Esophagus squamous epithelium (tissue), 5 donors: ENCODE measurements around the gene ADGRA3. TPM values are rescaled to one million over a fixed set of nuclear protein-coding genes. Genes with fewer than 3 reads are reported as not detected.

Source experiments
- DNase-seq: peaks from one replicate; lab custom pipeline; 2025; lab: John Stamatoyannopoulos, UW
- H3K27ac ChIP-seq, 4 donors: fragments of 200-600 bp; sonication (generic); one replicate each; pipeline ENCODE4 v1.5.1; 2016 to 2019; ENCODE audit warnings: mild to moderate bottlenecking in 1 of 4
- H3K27me3 ChIP-seq, 4 donors: fragments of 200-600 bp; sonication (generic); 1 replicate in 3 of 4; 2 replicates in 1 of 4; pipeline versions ENCODE4 v1.5.1 to v1.6.0; 2017 to 2021; ENCODE audit warnings: antibody characterized with exemption in 1 of 4
- H3K36me3 ChIP-seq, 3 donors: fragments of 200-600 bp; sonication (generic); one replicate each; pipeline ENCODE4 v1.5.1; 2016 to 2019
- H3K4me1 ChIP-seq, 3 donors: fragments of 200-600 bp; sonication (generic); one replicate each; pipeline ENCODE4 v1.5.1; 2017 to 2019
- H3K4me3 ChIP-seq, 4 donors: fragments of 200-600 bp; sonication (generic); 1 replicate in 3 of 4; 2 replicates in 1 of 4; pipeline ENCODE4 v1.5.1; 2016 to 2019; ENCODE audit warnings: mild to moderate bottlenecking in 2 of 4, moderate library complexity in 1 of 4
- H3K9me3 ChIP-seq, 3 donors: fragments of 200-600 bp; sonication (generic); one replicate each; pipeline ENCODE4 v1.5.1; 2016 to 2019
- CTCF ChIP-seq, 6 experiments: fragments of 450-650 bp in 4 of 6; fragments of 200-600 bp in 2 of 6; sonication (generic) in 2 of 6; IDR thresholded peaks; one replicate each; pipeline ENCODE4 v1.5.1; 2016 to 2019; ENCODE audit warnings: antibody characterized with exemption in 6 of 6, mild to moderate bottlenecking in 4 of 6, moderate library complexity in 4 of 6
- POLR2A ChIP-seq, 4 donors: fragments of 450-650 bp; IDR thresholded peaks; one replicate each; pipeline ENCODE4 v1.6.1; 2017; ENCODE audit warnings: antibody characterized with exemption in 4 of 4, mild to moderate bottlenecking in 4 of 4, moderate library complexity in 3 of 4
- WGBS, 2 donors: methylation state at CpG; one replicate each; pipeline ENCODE4 v1.1.5; 2018; 5-methylcytosine and 5-hydroxymethylcytosine counted together
- intact Hi-C: fragments of 100-400 bp; cut with DNase I; formaldehyde crosslinking; loops from one replicate; pipeline ENCODE4 v1.15.0; 2022
- total RNA-seq, 4 donors: library from RNA; depleted of rRNA; stranded (reverse); fragments of >200 nt; gene quantifications; one replicate each; pipeline ENCODE4 v1.1.0, GENCODE V29; 2016
- donor health status: DM: yes; HTN: yes; CAD: no.

The ADGRA3 gene
- total RNA-seq, 4 donors from 2014 or later: 5.4 to 20.4 (median 12.9) TPM

- no peak for DNase-seq
- TF ChIP-seq POLR2A (IDR thresholded peaks at IDR 0.05) (no peak), CTCF (IDR thresholded peaks at IDR 0.05) (no peak)
- WGBS, 2 donors: 68 to 92% methylated on average over 1 of the region's 1 CpG
- no peaks in the 10 kb centered on the region for H3K36me3 ChIP-seq
- H3K4me1 ChIP-seq: peaks cover 0 to 12% (median 0%) of the 10 kb centered on the region in 3 donors
- intact Hi-C loops: no loop called here
- H3K27ac ChIP-seq: no peak overlapping the region
- H3K27me3 ChIP-seq: peaks cover 0 to 20% (median 0%) of the 10 kb centered on the region in 4 donors
- H3K4me3 ChIP-seq: no peak overlapping the region
- H3K9me3 ChIP-seq: peaks cover 0 to 15% (median 4%) of the 10 kb centered on the region in 3 donors
These were observed 18.5 kb upstream of the ADGRA3 start for GRCh38 chr4:22534374-22534773.

DNA sequence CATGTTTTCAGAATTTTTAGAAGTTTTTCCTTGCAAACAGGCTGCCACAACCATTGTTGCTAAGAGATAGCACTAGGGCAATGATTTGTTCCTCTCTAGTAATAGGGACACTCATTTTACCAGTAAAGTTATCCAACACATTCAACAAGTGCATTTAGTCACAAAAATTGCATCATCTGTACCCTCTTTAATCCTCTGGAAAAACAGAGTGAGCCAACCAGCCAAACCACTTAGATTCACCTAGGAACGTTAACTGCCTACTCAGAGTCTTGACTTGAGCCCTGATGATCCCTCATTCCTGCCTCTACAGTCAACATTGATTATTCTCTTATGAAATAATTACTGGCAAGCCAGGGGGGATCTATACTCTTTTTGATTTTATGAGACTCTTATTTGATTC lies 17.0 kb upstream of the ADGRA3 start:
- TF ChIP-seq POLR2A (IDR thresholded peaks at IDR 0.05) (no peak), CTCF (IDR thresholded peaks at IDR 0.05) (no peak)
- DNase-seq: no peak
- Histone ChIP-seq H3K27ac (no peak overlapping the region), H3K27me3 (peaks cover 0 to 18% (median 0%) of the 10 kb centered on the region in 4 donors), H3K4me3 (no peak overlapping the region), H3K4me1 (peaks cover 0 to 12% (median 0%) of the 10 kb centered on the region in 3 donors), H3K36me3 (no peaks in the 10 kb centered on the region), H3K9me3 (peaks cover 0 to 15% (median 4%) of the 10 kb centered on the region in 3 donors)
- intact Hi-C loops: no loop called here
- WGBS, 2 donors: 37 to 50% methylated on average over 1 of the region's 1 CpG

DNA sequence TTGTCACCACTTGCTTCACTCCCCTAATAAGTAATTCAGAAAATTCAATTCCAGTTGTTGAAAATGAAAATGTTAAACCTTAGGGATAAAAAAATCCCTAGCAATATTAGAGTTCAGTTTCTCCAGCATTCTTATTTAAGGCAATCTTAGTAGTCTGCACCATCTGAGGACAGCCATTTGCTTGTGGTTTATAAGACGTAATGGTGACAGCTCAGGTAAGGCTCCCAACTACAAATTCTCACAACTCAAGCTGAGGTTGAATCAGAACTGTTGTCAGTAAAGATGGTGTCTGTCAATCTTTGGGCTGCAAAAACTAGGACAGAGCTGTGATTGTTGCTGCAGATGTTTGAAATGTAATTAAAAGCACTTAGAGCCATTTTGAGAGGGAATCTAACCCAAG lies 16.3 kb upstream of the ADGRA3 start:
- no peak for DNase-seq
- WGBS, 2 donors: 77 to 85% methylated on average over 1 of the region's 1 CpG
- no peak overlapping the region for H3K4me3 ChIP-seq
- no peaks in the 10 kb centered on the region for H3K36me3 ChIP-seq
- peaks cover 0 to 18% (median 0%) of the 10 kb centered on the region in 4 donors for H3K27me3 ChIP-seq
- peaks cover 0 to 15% (median 4%) of the 10 kb centered on the region in 3 donors for H3K9me3 ChIP-seq
- intact Hi-C loops: no loop called here
- H3K27ac ChIP-seq: no peak overlapping the region
- peaks cover 0 to 12% (median 0%) of the 10 kb centered on the region in 3 donors for H3K4me1 ChIP-seq
- TF ChIP-seq CTCF (IDR thresholded peaks at IDR 0.05) (no peak), POLR2A (IDR thresholded peaks at IDR 0.05) (no peak)

DNA sequence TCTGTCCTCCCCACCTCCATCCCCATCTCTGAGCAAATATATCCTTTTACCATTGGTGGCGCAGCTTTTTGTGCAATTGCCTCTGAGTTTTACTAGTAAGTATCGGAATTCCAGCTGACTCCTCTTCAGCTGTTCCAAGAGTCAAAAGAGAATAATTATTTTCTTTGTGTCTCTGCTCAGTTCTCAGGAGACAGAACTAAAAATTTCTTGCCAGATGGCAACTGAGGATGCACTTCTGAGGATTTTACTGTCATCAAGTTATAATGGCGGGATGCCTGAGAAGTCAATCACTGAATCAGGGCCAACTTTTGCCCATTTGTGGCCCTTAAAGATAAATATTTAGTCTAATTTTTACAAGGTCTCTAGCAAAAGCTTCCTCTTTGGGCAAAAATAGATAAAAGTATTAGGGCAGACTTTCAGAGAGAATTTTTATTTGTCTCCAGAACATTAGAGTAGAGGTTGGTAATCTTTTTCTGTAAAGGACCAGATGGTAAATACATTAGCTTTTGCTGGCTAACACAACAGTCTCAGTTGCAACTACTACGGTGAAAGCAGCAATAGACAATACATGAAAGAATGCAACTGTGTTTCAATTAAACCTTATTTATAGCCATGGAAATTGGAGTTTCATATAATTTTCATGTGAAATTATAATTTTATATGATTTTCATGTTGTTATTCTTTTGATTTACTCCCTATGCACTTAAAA lies 15.6 kb upstream of the ADGRA3 start:
- Histone ChIP-seq H3K27me3 (peaks cover 0 to 14% (median 0%) of the 10 kb centered on the region in 4 donors), H3K4me3 (no peak overlapping the region), H3K27ac (no peak overlapping the region), H3K9me3 (peaks cover 0 to 15% (median 4%) of the 10 kb centered on the region in 3 donors), H3K4me1 (peaks cover 0 to 12% (median 0%) of the 10 kb centered on the region in 3 donors), H3K36me3 (no peaks in the 10 kb centered on the region)
- intact Hi-C loops: no loop called here
- 53 to 60% methylated on average over 4 of the region's 4 CpGs for whole genome bisulfite sequencing, 2 donors
- no peak for DNase-seq
- TF ChIP-seq CTCF (IDR thresholded peaks at IDR 0.05): no peak
- no peak for TF ChIP-seq POLR2A (IDR thresholded peaks at IDR 0.05)

DNA sequence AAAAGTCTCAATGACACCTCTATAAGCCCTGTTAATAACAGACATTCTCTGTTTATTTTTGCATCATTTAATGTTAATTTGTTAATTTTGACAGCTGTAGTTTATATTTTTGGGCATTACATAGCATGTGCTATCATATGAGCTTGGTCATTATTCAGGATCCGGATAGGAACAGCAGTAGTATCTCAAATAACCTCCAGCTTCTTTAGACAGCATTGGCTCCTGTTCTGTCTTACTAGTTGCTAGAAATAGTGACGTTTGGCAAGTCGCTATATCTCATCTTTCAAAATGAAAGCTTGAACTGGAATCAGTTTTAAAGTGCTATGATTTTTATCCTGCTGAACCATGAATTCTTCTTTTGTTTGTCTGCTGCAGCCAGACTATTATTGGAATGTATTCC lies 9.0 kb upstream of the ADGRA3 start:
- H3K4me3 ChIP-seq: no peak overlapping the region
- peaks cover 0 to 9% (median 0%) of the 10 kb centered on the region in 4 donors for H3K27me3 ChIP-seq
- H3K9me3 ChIP-seq: no peaks in the 10 kb centered on the region
- DNase-seq: no peak
- H3K27ac ChIP-seq: no peak overlapping the region
- TF ChIP-seq CTCF (IDR thresholded peaks at IDR 0.05) (no peak), POLR2A (IDR thresholded peaks at IDR 0.05) (no peak)
- no peaks in the 10 kb centered on the region for H3K36me3 ChIP-seq
- WGBS, 2 donors: 35 to 52% methylated on average over 3 of the region's 3 CpGs
- no peaks in the 10 kb centered on the region for H3K4me1 ChIP-seq
- intact Hi-C loops: no loop called here
